ENCODE results near the gene FAM171A1.

FAM171A1 gene

DNA sequence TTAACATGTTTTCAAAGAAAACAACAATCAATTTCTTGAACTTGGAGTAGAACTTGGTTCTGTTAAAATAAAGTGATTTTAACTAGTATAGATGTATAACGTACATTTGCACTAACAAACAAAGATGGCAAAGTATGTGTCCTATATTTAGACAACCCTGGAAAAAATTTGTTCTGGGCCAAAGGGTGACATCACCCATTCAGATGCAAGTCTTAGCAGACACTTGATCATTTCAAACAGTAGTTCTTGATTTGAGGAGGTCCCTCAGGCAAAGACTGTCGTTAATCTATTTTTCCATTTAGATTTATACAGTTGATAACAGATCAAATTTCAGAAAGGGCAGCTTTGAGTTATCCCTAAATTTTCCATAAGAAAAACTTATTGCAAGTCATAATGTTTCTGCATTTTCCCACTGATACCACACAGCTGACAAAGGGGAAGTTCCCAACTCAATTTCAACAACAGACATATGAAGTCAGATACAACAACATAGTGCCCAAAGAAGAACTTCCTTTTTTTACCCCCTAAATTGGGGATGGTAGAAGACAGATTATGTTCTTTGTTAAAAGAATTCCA, 207.7 kb downstream of the FAM171A1 start:
- DNase-seq: no peak
